Body of pancreas (tissue), 4 donors: ENCODE results near the gene CMIP.

Experiments used
- CTCF ChIP-seq, 7 experiments: fragments of 450-650 bp in 4 of 7; fragments of 200-600 bp in 3 of 7; sonication (generic) in 3 of 7; IDR thresholded peaks; one replicate each; pipeline ENCODE4 v1.5.1; 2016 to 2019; ENCODE audit warnings: antibody characterized with exemption in 7 of 7
- POLR2A ChIP-seq, 3 donors: fragments of 450-650 bp; IDR thresholded peaks; one replicate each; pipeline ENCODE4 v1.6.1; 2016; ENCODE audit warnings: antibody characterized with exemption in 3 of 3, mild to moderate bottlenecking in 2 of 3

- TF ChIP-seq POLR2A (IDR thresholded peaks at IDR 0.05) (no peak), CTCF (IDR thresholded peaks at IDR 0.05) (no peak)
Measured at GRCh38 chr16:81443688-81444447, 740 bp upstream of the CMIP start.
